WI38 (cell line): ENCODE measurements around the gene SEMA5A.

Source experiments
- H3K4me3 ChIP-seq: 2 replicates; pipeline ENCODE4 v1.5.1; 2011; ENCODE audit warnings: low read depth, mild to moderate bottlenecking, control low read depth, low read length
- CTCF ChIP-seq: IDR thresholded peaks from 2 replicates; pipeline ENCODE4 v1.5.1; 2012; ENCODE audit warnings: low read depth, mild to moderate bottlenecking, control low read depth, low read length

Gene SEMA5A

GRCh38 chr5:9126490-9126889 is 419.4 kb downstream of the SEMA5A start:
- no peak overlapping the region for H3K4me3 ChIP-seq
- TF ChIP-seq CTCF = no peak

GRCh38 chr5:9125852-9126251 is 420.0 kb downstream of the SEMA5A start:
- TF ChIP-seq CTCF = no peak
- H3K4me3 ChIP-seq = no peak overlapping the region

GRCh38 chr5:9124838-9125237 is 421.0 kb downstream of the SEMA5A start:
- no peak for TF ChIP-seq CTCF

GRCh38 chr5:9124071-9124470 is 421.8 kb downstream of the SEMA5A start:
- no peak for TF ChIP-seq CTCF
- H3K4me3 ChIP-seq = no peak overlapping the region

More at GRCh38 chr5:9124838-9125237, 421.0 kb downstream of the SEMA5A start:
- no peak overlapping the region for H3K4me3 ChIP-seq

GRCh38 chr5:9122528-9122927 is 423.3 kb downstream of the SEMA5A start:
- no peak overlapping the region for H3K4me3 ChIP-seq
- TF ChIP-seq CTCF = no peak

GRCh38 chr5:9121597-9121996 is 424.3 kb downstream of the SEMA5A start:
- no peak overlapping the region for H3K4me3 ChIP-seq
- TF ChIP-seq CTCF = no peak

- TF ChIP-seq CTCF = no peak
- H3K4me3 ChIP-seq = no peak overlapping the region
Observed at GRCh38 chr5:9118852-9119251, 427.0 kb downstream of the SEMA5A start.
